AML-193 (cell line): ENCODE measurements around the gene KMT2C.

Experiments used
- DNase-seq, 2 experiments: peaks; one replicate each; lab custom pipeline; 2025; lab: John Stamatoyannopoulos, UW

Gene KMT2C

DNA sequence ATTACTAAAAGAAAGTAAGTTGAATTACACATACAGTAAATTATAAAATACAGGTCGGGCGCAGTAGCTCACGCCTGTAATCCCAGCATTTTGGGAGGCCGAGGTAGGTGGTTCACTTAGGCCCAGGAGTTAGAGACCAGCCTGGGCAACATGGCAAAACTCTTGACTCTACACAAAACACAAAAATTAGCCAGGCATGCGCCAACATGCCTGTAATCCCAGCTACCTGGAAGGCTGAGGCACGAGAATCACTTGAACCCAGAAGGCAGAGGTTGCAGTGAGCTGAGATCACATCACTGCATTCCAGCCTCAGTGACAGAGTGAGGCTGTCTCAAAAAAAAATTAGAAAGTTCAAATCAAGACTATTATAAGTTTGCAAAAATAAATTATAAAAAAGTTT, 235.4 kb downstream of the KMT2C start:
- no peak for DNase-seq

DNA sequence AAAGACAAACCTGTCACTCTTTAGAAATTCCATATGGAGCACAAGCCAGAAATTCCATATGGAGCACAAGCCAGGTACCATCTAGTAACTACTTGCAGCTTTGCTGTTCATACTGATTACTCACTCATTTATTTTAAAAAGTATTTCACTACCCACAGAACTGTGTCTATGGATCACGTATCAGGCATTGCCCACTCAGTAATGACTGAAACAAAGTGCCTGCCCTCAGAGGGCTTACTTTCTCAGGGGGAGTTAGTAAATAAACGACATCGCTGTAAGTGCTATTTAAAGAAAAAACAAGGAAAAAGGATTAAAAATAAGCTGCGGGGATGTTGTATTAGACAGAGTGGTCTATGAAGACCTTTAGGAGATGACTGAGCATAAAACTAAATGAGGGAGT, 239.4 kb downstream of the KMT2C start:
- DNase-seq, result no peak

DNA sequence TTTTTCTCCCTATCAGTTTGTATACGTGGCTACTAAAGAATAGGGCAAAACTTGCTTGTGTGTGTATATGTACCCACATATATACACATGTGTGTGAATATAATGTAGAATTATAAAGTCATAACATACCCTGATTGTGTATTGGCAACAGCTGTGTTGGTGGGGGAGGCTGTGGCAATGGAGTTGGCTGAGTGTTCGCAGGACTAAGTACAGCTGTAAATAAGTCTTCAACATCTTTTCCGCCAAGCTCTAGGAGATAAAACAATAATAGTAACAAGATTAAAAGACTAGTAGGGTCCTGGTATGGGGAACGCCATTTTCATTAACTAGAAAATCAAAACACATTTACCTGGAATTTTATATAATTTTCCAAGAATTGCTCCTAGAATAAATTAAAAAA, 241.9 kb downstream of the KMT2C start:
- no peak for DNase-seq

DNA sequence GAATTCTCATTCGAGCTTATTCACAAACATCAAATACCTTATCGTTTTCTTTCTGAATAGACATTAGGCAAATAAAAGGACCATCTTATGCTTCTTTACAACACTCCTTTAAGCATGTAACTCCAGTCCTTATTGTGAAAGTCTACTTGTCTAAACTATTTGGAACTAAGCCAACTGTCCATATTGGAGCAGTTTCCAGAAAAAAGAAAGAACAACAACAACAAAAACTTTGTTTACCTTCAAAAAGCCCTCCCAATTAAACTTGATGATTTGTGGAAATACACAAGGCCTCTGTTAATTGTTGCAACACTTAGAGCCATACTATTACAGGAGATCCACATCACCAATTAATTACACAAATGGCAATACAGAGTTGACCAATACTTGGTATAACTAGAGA, 246.7 kb downstream of the KMT2C start:
- DNase-seq, result no peak

DNA sequence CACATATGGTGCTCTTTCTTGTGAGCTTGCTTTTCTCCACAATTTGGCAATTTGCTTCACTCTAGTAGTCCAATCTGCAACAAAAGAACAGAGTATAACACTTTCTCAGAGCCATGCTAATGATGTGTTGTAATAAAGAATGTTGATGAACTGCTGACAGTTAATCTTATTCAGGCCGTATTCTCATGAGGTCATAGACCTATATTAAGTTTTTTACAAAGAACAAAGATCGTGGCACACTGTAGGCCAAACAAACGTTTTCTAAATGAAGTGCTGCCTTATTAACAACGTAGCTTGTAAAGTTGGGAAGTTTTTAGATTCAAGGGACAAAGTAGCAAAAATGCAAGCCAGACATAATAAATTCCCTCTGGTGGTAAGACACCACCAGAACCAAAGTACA, 250.2 kb downstream of the KMT2C start:
- no peak for DNase-seq

DNA sequence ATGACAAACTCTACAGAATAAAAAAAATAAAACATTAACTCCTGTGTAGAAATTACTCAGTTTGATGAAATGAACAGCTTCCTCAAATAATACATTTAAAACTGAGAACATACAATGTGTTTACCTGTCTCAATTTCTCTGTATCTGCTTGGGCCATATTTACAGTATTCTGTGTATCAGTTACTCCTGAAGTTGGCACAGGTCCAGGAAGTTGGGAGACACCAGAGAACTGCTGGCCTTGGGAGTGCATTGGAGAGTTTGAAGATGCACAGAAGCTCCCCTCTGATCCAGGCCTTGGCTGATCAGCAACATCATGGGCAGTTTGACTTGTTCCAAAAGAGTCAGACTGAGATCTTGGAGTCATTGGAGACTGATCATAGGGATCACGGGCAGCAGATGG, 255.2 kb downstream of the KMT2C start:
- DNase-seq, result no peak

DNA sequence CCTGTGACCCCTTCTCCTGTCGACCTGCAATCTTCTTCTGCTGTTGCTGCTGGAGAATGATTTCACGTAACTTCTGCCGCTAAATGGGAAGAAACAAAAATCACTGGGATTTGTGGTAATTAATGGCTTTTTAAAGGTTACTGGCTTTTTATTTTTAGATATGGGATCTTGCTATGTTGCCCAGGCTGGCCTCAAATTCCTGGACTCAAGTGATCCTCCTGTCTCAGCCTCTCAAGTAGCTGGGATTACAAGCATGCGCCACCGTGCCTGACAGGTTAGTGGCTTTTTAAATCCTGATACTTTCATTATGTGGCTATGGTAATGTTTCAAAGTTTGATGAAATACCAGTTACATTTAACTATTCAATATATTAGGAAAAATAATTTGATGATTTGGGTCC, 255.8 kb downstream of the KMT2C start:
- no peak for DNase-seq

DNA sequence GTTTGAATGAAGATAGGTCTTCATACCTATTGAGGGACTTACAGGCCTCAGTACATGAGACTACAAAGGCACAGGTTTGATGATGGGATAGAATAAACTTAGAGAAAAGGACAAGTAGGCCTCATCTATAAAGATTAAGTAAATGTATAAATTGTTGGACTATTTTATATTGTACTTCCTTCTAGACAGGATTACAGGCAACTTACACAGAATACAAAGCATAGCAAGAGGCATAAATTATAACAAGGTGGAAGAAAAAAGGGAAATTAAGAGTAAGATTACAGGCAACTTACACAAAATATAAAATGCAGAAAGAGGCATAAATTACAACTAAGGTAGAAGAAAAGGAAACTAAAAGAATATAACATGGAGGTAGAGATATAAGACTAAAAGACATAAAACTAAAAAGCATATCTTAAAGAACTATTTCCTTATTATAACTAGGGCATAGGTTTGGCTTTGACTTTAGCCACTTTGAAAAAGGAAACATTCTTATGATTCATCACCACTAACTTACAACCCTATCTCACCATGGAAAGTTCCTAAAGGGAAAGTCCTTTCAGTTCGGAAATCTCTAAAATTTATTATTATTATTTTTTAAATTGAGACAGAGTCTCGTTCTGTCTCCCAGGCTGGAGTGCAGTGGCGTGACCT, 257.3 kb downstream of the KMT2C start:
- no peak for DNase-seq

DNA sequence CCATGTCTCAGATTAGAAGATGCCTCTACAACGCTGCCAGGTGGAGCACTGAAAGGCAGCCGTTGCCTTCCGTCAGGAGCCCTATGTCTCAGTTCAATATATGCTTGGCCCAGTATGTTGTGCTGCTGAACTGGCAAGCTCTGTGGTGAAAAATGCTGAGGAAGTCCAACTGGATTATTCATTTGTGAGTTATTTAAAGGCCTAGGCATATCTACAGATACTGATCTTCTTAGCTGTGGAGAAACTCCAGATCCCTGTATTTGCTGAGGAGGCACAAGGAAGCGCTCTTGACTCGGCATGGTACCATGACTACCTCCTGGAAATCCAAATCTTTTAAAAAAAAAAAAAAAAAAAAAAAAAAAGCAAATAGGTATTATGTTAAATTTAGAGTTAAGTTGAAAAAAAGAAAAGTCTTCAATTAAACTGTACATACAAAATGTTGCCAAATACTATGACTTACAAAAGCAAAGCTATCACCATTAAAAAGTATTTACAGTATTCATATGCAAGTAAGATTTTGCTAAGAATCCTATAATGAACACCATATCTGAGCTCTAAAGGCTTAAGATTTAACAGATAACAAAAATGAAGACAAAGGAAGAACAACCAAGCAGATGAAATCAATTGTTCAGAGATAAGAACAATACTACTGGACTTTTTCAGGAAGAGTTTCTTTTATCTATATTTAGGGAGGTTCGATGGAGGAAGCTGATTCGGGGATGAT, 258.0 kb downstream of the KMT2C start:
- DNase-seq, result no peak

DNA sequence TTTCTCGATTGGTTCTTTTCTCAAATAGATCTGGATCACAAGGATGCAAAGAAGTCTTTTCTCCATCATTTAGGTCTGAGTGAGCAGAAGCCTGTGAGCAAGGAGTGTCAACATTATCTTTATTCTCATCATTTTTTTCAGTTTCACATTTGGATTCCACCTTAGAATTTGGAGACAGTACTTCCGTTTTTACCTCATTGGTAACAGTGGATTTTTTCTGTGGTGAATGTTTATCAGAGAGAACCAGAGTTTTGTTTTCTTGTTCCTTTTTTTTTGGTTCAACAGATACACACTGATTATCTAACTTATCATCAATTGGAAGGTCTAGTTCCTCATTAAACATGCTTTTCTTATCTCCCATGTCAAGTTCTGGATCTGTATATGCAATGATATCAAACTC, 259.0 kb downstream of the KMT2C start:
- DNase-seq, result no peak

DNA sequence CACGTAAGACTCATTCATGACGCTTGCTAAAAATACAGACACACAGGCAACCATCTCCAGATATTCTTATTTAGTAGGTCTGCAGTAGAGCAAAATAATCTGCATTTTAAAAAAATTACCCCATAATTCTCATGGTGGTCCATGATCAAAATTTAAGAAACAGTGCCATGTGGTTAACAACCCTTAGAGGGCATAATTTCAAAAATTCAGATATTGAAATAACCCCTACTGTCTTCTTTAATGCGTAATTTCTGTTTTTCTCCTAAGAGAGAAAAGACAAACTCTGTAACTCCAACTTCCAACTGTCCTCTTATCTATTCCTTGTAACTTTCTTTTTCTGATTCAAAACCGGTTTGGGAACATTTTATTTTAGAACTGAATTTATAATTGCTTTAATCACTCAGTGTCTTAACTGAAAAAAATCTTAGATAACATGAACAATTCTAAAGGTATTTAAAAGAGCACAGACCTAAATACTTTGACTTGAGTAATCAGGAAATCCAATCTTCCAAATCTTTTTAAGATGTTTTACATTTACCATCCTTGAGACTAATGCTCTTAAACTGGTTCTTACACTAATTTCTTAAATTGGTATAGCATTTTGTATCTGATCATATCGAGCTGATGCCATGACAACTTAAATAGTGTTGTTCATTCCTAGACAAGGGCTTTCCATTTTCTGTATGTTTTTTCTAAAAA, 262.3 kb downstream of the KMT2C start:
- no peak for DNase-seq

DNA sequence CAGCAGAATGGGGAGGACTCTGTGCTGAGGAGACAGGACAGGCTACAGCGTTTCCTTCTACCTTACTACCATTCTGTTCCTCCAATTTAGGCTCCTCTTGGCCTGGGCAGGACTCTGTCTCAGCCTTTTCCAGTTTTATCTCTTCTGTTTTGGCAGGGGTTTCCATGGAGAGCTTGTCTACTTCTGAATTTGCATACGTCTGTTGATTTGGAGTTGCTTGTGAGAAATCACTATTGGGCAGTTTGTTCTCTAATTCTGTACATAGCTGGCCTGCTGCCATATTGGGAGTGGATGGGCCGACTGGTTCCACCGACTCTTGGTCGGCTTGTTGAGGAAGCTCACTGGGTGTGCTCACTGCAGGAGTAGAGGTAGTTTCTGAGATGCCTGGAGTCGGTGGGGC, 273.5 kb downstream of the KMT2C start:
- DNase-seq, result no peak

DNA sequence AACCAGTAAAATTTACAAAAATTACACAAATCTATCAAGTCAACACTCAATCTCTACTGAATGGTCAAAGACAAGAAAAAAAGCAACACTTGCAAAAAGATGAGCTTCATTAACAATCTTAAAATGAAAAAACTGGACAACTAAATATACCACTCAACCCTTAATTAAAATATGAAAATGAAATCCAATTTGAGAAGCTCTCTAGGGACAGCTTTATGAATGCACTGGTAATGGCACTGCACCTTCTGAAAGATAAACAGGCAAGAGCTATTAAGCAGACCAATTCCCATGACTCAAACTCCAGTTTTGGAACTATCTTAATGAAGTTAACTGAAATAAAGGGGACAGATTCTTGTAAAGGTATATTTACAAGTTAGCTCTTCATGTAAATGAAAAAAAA, 274.6 kb downstream of the KMT2C start:
- no peak for DNase-seq

DNA sequence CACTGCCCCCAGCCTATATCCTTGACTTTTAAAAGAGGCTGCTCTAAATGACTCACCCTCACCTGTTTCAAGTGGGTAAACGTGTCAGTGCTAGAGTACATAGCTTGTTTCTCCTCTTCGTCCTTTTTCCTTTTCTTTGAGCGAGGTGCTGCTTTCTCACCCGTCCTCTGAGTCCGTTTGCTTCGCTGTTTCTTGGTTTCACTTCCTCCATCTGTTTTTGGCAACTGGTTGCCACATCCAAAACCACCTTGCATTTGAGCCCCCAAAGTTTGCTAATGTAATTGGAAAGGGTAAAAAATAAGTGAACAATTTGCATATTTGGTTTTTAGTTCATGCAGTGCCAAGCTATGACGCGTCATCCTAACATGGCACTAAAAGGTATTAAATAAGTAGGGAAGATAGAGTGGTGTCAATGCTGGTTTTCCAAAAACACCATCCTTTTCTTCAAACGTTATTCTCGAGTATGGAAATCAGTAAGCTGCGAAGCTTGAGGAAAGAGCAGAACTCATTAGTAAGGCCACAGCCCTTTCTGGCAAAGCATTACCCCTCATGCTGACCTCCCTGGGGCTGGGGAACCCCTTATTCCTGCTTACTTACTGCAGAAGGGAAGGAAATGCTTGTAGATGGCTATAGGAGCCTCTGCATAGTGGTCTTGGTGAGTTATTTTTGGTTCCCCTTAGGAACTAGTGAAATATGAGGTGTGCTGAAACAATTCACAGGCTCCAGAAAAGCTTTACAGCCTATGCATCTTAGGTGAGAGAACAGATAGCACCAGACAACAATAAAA, 276.8 kb downstream of the KMT2C start:
- no peak for DNase-seq

DNA sequence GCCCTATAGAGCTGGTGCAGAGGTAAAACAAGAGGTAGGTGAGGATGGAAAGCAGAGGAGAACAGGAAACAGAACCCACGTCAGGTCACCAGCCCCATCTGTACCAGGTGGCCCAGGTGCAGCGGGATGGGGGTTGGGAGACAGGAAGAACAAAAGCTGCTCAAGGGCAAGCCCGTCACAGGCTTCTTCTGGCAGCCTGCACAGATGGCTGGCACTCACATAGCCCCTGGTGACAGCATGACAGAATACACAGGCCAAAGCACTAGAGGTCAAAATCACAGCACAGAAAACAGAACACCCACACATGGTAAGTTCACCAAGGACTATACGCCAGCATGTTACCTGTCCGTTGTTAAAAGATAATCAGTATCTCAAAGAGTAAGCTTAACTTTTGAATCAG, 283.5 kb downstream of the KMT2C start:
- no peak for DNase-seq

DNA sequence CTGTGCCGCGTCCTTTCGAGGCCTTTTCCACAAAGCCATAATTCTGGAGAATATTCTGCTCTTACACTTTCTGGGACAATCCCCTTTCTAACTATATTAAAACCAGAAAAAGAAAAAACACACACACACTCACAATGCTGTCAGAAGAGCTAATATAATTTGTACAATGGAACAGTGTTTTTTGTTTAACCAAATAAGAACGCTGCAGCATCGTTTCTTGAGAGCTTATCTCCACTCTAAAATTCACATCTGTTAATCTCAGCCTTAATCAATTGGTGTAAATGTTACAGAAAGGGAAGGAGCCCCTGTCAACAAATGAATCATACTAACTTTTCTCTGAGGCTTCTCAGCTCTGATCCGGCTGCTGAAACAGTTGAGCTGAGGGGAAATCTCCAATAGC, 286.4 kb downstream of the KMT2C start:
- no peak for DNase-seq

DNA sequence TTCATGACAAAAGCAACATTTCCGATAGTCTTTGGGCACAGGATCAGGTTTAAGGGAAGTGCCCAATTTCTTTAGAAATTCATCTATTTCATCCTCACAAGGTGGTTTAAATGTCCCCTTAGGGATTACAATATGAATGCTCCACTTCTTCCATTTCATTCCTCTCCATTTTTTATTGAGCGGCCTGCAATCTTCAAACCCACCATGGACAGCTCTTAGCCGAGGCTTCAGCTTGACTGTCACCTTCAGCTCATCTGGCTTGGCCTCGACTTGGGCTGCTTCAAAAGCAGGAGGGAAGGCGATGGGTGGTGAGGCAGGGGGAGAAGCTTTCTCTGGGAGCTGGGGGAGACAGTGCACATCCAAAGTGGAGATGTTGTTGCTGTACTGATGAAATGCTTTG, 287.1 kb downstream of the KMT2C start:
- no peak for DNase-seq

DNA sequence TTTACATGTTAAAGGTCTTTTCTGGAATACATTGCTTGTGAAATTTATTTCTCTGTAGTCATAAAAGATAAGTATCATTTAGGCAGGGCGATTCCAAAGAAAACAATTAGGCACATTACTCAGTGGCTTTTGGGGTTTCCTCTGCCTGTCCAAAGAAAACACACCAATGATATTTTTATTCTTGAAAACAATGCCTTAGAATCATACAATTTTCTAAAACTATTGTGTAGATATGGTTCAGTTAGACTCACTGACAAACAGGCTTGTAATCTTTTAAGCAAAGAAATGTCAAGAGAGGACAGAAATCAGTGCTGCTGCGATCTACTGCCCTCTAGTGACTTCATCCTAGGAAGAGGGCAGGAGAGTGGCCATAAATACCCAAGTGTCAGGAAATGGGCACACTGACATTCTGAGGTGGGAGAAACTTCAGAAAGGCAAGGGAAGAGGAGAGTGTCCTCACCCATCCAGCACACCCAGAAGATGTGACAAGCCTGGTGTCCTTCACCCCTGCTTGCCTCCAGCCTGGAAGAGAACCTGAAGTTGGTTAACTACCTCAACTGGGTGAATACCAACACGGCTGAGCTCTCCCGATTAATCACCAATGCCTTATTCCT, 289.8 kb downstream of the KMT2C start:
- peak; percentile 22 to 24 for DNase-seq

DNA sequence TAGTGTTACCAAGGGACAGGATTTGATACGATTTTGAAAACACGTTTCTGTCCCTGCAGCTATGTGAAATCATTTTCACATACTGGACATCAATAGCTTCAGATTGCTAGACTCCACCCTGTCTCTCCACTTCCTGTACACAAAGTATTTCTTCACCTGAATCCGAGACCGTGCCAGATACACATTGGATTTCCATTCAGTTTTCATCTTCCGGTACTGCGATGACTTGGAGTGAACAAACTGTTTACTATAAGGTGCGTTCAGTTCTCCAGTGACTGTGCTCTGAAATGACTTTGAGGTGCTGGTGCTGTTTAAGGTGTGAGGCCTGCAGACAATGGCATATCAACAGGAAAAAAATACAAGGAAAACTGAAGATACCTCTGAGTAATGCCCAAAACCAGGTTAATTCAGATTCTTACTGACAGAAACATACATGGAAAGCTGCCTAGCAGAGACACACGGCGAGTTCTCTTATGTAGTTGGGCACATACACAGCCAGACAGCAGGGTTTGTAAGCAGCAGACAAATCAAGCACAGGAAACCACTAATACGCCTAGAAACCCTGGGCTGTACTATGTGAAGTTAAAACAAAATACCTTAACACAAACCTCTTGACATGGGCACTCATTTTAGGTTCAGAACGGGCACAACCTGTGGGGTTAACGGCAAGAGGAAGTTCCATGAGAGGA, 291.1 kb downstream of the KMT2C start:
- no peak for DNase-seq

DNA sequence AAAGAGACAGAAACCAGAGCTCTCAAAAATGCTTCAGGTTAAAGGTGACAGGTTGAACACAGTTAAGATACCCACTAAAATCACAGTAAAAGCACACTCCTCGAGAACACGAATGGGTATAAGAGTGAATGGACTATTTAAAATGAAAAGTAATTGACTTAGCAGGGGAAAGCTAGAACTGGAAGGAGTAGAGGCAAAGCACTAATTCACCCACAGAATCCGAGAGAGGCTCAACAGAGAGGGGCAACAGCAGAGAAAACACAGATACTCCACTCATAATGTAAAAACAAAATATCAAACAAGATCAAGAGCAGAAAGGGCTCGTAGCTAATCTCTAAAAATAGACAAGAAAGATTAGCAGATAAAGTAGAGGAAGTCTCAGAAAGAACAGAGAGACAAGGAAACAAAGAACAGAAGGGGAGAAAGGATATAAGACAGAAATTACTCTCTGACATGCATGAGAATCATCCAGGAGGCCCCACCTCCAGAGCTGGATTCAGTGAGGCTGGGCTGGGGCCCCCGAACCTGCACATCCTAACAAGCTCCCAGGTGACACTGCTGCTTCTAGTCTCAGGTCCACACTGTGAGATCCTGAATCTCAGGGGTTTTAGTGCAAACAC, 292.7 kb downstream of the KMT2C start:
- DNase-seq, result no peak

DNA sequence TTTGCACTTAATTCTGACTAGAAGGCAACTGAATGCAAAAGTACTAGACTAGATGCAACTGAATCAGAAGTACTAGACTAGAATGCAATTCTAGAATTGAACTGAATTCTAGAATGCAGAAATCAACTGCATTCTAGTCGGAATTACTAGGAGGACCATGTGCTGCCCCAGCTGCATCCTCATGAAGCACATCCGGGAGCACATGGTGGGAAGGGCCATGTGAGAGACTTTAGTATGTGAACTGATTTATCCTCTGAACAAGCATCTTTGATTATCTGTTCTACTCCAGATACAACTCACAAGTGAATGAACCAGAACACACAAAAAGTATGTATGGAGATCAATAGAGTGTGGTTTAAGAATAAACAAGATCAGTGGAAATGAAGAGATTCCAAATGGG, 295.2 kb downstream of the KMT2C start:
- DNase-seq, result no peak
